HepG2 (cell line): ENCODE measurements around the gene NUDT3. TPM values are rescaled to one million over a fixed set of nuclear protein-coding genes. Genes with fewer than 3 reads are reported as not detected.

Experiments used
- ADNP ChIP-seq: sonication (generic); formaldehyde crosslinking; IDR thresholded peaks from 2 replicates; pipeline ENCODE4 v1.4.0; 2020; ENCODE audit warnings: missing genetic modification reagents
- ARID4A ChIP-seq: sonication (generic); formaldehyde crosslinking; IDR thresholded peaks from 2 replicates; pipeline ENCODE4 v1.5.0; 2020; ENCODE audit warnings: mild to moderate bottlenecking, missing genetic modification reagents, borderline replicate concordance
- EED ChIP-seq: sonication (generic); formaldehyde crosslinking; IDR thresholded peaks from 2 replicates; pipeline ENCODE4 v1.5.0; 2020; ENCODE audit warnings: mild to moderate bottlenecking, missing genetic modification reagents
- EZH2 ChIP-seq: conservative IDR thresholded peaks from 2 replicates; pipeline ENCODE4 v1.6.1; 2012; ENCODE audit warnings: mild to moderate bottlenecking, low read depth, low read length, moderate library complexity
- GTF2F1 ChIP-seq: fragments of 150-350 bp; IDR thresholded peaks from 2 replicates; pipeline ENCODE4 v1.6.1; 2014; ENCODE audit warnings: low read length
- HMGXB3 ChIP-seq: sonication (generic); formaldehyde crosslinking; IDR thresholded peaks from 2 replicates; pipeline ENCODE4 v1.4.0; 2020; ENCODE audit warnings: missing genetic modification reagents, borderline replicate concordance
- KAT2B ChIP-seq: fragments of 150-350 bp; IDR thresholded peaks from 2 replicates; pipeline ENCODE4 v1.6.1; 2014; ENCODE audit warnings: low read depth, low read length, borderline replicate concordance
- RERE ChIP-seq: IDR thresholded peaks from 2 replicates; pipeline ENCODE4 v1.6.1; 2016; ENCODE audit warnings: low read depth, missing genetic modification reagents, missing compliant biosample characterization
- ZBTB7A ChIP-seq: sonication (generic); formaldehyde crosslinking; IDR thresholded peaks from 2 replicates; pipeline ENCODE4 v1.8.0; 2022; ENCODE audit warnings: mild to moderate bottlenecking, missing genetic modification reagents
- ZBTB8A ChIP-seq: sonication (generic); formaldehyde crosslinking; IDR thresholded peaks from 2 replicates; pipeline ENCODE4 v1.4.0; 2020; ENCODE audit warnings: mild to moderate bottlenecking, low read depth, missing genetic modification reagents, borderline replicate concordance
- ZNF557 ChIP-seq: sonication (generic); formaldehyde crosslinking; IDR thresholded peaks from 2 replicates; pipeline ENCODE4 v1.4.0; 2020; ENCODE audit warnings: missing genetic modification reagents
- ZNF576 ChIP-seq: sonication (generic); formaldehyde crosslinking; IDR thresholded peaks from 2 replicates; pipeline ENCODE4 v1.4.0; 2020; ENCODE audit warnings: mild to moderate bottlenecking, missing genetic modification reagents
- ZNF713 ChIP-seq: sonication (generic); formaldehyde crosslinking; IDR thresholded peaks from 2 replicates; pipeline ENCODE4 v1.4.0; 2020; ENCODE audit warnings: mild to moderate bottlenecking, missing genetic modification reagents
- ZSCAN31 ChIP-seq: sonication (generic); formaldehyde crosslinking; IDR thresholded peaks from 2 replicates; pipeline ENCODE4 v1.5.0; 2020; ENCODE audit warnings: low read depth, mild to moderate bottlenecking, missing genetic modification reagents
- polyA plus RNA-seq, 8 experiments: library from polyadenylated mRNA; depleted of rRNA in 3 of 8; stranded (reverse) in 7 of 8; unstranded in 1 of 8; fragments of >200 nt; fragmentation: Illumina TruSeq in 4 of 8; extraction: Trizol in 4 of 8; gene quantifications; 2 replicates each; pipeline versions ENCODE4 v1.2.1 to v1.2.3, GENCODE V29; 2011 to 2016; ENCODE audit warnings: low read depth in 4 of 8, missing spikeins in 1 of 8, mixed read lengths in 1 of 8; ENCODE audit not compliant: insufficient read depth in 1 of 8
- total RNA-seq, 5 experiments: library from RNA; depleted of rRNA; stranded (reverse); fragments of >200 nt; fragmentation: Illumina TruSeq; extraction: Trizol; gene quantifications; 2 replicates each; pipeline ENCODE4 v1.2.3, GENCODE V29; 2016; ENCODE audit warnings: low read depth in 1 of 5

The NUDT3 gene
- total and polyA plus RNA-seq, 2 of the 13 experiments (the other 11 are each of a cell fraction or from before 2014, with no cell fraction given): 20.2 to 20.6 TPM

- TF ChIP-seq ZNF557 (CRISPR knock-in tag) (no peak), HMGXB3 (CRISPR knock-in tag) (no peak), ZSCAN31 (CRISPR knock-in tag) (0 out of 2 replicates have a peak, but pooled peaks have one; percentile 27), KAT2B (no peak), EED (CRISPR knock-in tag) (no peak), RERE (CRISPR knock-in tag) (no peak), ZBTB8A (CRISPR knock-in tag) (no peak), ZNF576 (CRISPR knock-in tag) (0 out of 2 replicates have a peak, but pooled peaks have one; percentile 66), ZBTB7A (CRISPR knock-in tag) (no peak), ARID4A (CRISPR knock-in tag) (peak; percentile 58), GTF2F1 (no peak), ADNP (CRISPR knock-in tag) (no peak), EZH2 (no peak), ZNF713 (CRISPR knock-in tag) (0 out of 2 replicates have a peak, but pooled peaks have one; percentile 64)
These were observed 155.8 kb downstream of the NUDT3 start, which contains the start of gene HMGA1 (continued) for GRCh38 chr6:34236443-34237315.
